HCT116 (cell line): ENCODE measurements around the gene CDK11A. TPM values are rescaled to one million over a fixed set of nuclear protein-coding genes. Genes with fewer than 3 reads are reported as not detected.
A peak's percentile ranks its signal among the peaks of the same experiment; 100 is the strongest.
"Not testable (repeated sequence)": the region's sequence is repeated elsewhere in the genome, so short reads cannot be mapped to it uniquely, and the experiment has no call there.

Experiments used
- ATAC-seq: fragments of 200-7000 bp; cut with Tn5 transposase; 2 replicates; pipeline ENCODE4 v1.9.1; 2020; ENCODE audit warnings: mild to moderate bottlenecking, moderate library complexity
- Bru-seq: library from RNA; stranded (reverse); fragments of 400-500 nt; gene quantifications from one replicate; lab custom pipeline; 2021; lab: Mats Ljungman, UMichigan
- BruChase-seq, 2 experiments: library from RNA; stranded (reverse); fragments of 400-500 nt; gene quantifications; one replicate each; lab custom pipeline; 2021; lab: Mats Ljungman, UMichigan
- BruUV-seq: library from RNA; stranded (reverse); fragments of 400-500 nt; replicated peaks from 2 replicates; lab custom pipeline; 2021; lab: Mats Ljungman, UMichigan
- CTCF ChIA-PET: fragments of 300-600 bp; sonication (Branson Sonifier 250); formaldehyde crosslinking; loops from one replicate; lab custom pipeline; 2021; ENCODE audit warnings: antibody characterized with exemption; lab: Charles Lee
- POLR2A ChIA-PET: fragments of 300-600, 350-600 bp; sonication (Branson Sonifier 250); formaldehyde crosslinking; loops from one replicate; lab custom pipeline; 2021; ENCODE audit warnings: antibody characterized with exemption; lab: Charles Lee
- RAD21 ChIA-PET, 2 experiments: fragments of 300-600 bp; sonication (Branson Sonifier 250); formaldehyde crosslinking; loops; one replicate each; lab custom pipeline; 2023; ENCODE audit warnings: low total read pairs in 2 of 2; ENCODE audit not compliant: uncharacterized antibody in 2 of 2, unreplicated experiment in 2 of 2, low non-redundant PET in 1 of 2; lab: Charles Lee
- DNase-seq: peaks from one replicate; pipeline ENCODE4 v3.0.0-alpha.2; 2010; ENCODE audit warnings: low read depth, low spot score
- H2AFZ ChIP-seq: fragments of 200-600 bp; shearing (Covaris generic), sonication (generic); 2 replicates; pipeline ENCODE4 v1.6.1; 2017; ENCODE audit warnings: low read depth, mixed run types, mixed read lengths, antibody characterized with exemption, low read length; ENCODE audit not compliant: poor library complexity, severe bottlenecking
- H3K27ac ChIP-seq: 2 replicates; pipeline ENCODE4 v1.5.1; 2012; ENCODE audit warnings: low read depth, low read length
- H3K27me3 ChIP-seq: fragments of 200-600 bp; sonication (generic); 2 replicates; pipeline ENCODE4 v1.6.1; 2016; ENCODE audit warnings: mixed run types, low read length, mixed read lengths; ENCODE audit not compliant: insufficient read depth
- H3K36me3 ChIP-seq, 2 experiments: fragments of 200-500 bp in 1 of 2; fragments of 200-600 bp in 1 of 2; sonication (Bioruptor generic) in 1 of 2; sonication (generic) in 1 of 2; 2 replicates each; pipeline versions ENCODE4 v1.5.1 to v1.6.1; 2014 to 2016; ENCODE audit warnings: low read length in 2 of 2, inconsistent platforms in 1 of 2, mixed read lengths in 1 of 2, mixed run types in 1 of 2; ENCODE audit not compliant: insufficient read depth in 2 of 2, control insufficient read depth in 1 of 2
- H3K4me1 ChIP-seq, 2 experiments: fragments of 200-600 bp in 1 of 2; sonication (generic) in 1 of 2; 2 replicates each; pipeline versions ENCODE4 v1.5.1 to v1.6.1; 2012 to 2017; ENCODE audit warnings: low read length in 2 of 2, inconsistent platforms in 1 of 2, mild to moderate bottlenecking in 1 of 2, mixed read lengths in 1 of 2, mixed run types in 1 of 2, moderate library complexity in 1 of 2; ENCODE audit not compliant: insufficient read depth in 2 of 2, control insufficient read depth in 1 of 2
- H3K4me2 ChIP-seq: fragments of 200-600 bp; sonication (generic); 2 replicates; pipeline ENCODE4 v1.6.1; 2017; ENCODE audit warnings: mixed run types, low read length, mixed read lengths
- H3K4me3 ChIP-seq, 2 experiments: fragments of 200-600 bp in 1 of 2; sonication (generic) in 1 of 2; replicated peaks in 1 of 2; 2 replicates each; pipeline ENCODE4 v1.5.1; 2011 to 2016; ENCODE audit warnings: low read length in 2 of 2, control low read depth in 1 of 2, low read depth in 1 of 2, mild to moderate bottlenecking in 1 of 2, mixed read lengths in 1 of 2, mixed run types in 1 of 2
- H3K79me2 ChIP-seq: fragments of 200-600 bp; sonication (generic); 2 replicates; pipeline ENCODE4 v1.6.1; 2017; ENCODE audit warnings: mild to moderate bottlenecking, mixed run types, low read length, moderate library complexity, mixed read lengths; ENCODE audit not compliant: insufficient read depth
- H3K9ac ChIP-seq: fragments of 200-600 bp; sonication (generic); 2 replicates; pipeline ENCODE4 v1.6.1; 2016; ENCODE audit warnings: low read length, mixed read lengths
- H3K9me2 ChIP-seq: fragments of 200-600 bp; sonication (generic), shearing (Covaris generic); 2 replicates; pipeline ENCODE4 v1.6.1; 2017; ENCODE audit warnings: mixed run types, mild to moderate bottlenecking, moderate library complexity; ENCODE audit not compliant: insufficient read depth
- H3K9me3 ChIP-seq, 2 experiments: fragments of 200-500 bp in 1 of 2; fragments of 200-600 bp in 1 of 2; sonication (Bioruptor generic) in 1 of 2; sonication (generic) in 1 of 2; 2 replicates each; pipeline ENCODE4 v1.6.1; 2014 to 2017; ENCODE audit warnings: low read length in 2 of 2, mixed read lengths in 2 of 2, inconsistent platforms in 1 of 2, low read depth in 1 of 2, mild to moderate bottlenecking in 1 of 2, mixed run types in 1 of 2, moderate library complexity in 1 of 2; ENCODE audit not compliant: control insufficient read depth in 1 of 2, insufficient read depth in 1 of 2
- H4K20me1 ChIP-seq: fragments of 200-600 bp; sonication (generic), shearing (Covaris generic); 2 replicates; pipeline ENCODE4 v1.6.1; 2017; ENCODE audit warnings: mixed run types, mild to moderate bottlenecking, moderate library complexity; ENCODE audit not compliant: insufficient read depth
- CBX3 ChIP-seq: IDR thresholded peaks from 2 replicates; pipeline ENCODE4 v1.6.1; 2012; ENCODE audit warnings: low read depth
- ELF1 ChIP-seq: IDR thresholded peaks from 2 replicates; pipeline ENCODE4 v1.6.1; 2012; ENCODE audit warnings: low read depth, borderline replicate concordance
- POLR2AphosphoS5 ChIP-seq: IDR thresholded peaks from 2 replicates; pipeline ENCODE4 v1.6.1; 2011; ENCODE audit warnings: mild to moderate bottlenecking, low read depth, low read length, moderate library complexity
- SIN3A ChIP-seq: IDR thresholded peaks from 2 replicates; pipeline ENCODE4 v1.6.1; 2012; ENCODE audit warnings: low read depth
- SP1 ChIP-seq: IDR thresholded peaks from 2 replicates; pipeline ENCODE4 v1.6.1; 2012; ENCODE audit warnings: low read depth
- SRF ChIP-seq: IDR thresholded peaks from 2 replicates; pipeline ENCODE4 v1.6.1; 2012; ENCODE audit warnings: low read depth
- TCF7L2 ChIP-seq: IDR thresholded peaks from 2 replicates; pipeline ENCODE4 v1.7.0; 2011; ENCODE audit warnings: borderline replicate concordance, inconsistent platforms; ENCODE audit not compliant: insufficient read depth, insufficient read length; ENCODE audit errors: extremely low read depth
- ZFX ChIP-seq: fragments of 450-650 bp; IDR thresholded peaks from 2 replicates; pipeline ENCODE4 v1.6.1; 2017
- intact Hi-C: fragments of 100-400 bp; cut with micrococcal nuclease; formaldehyde crosslinking; loops from 2 replicates; pipeline ENCODE4 v1.10.0; 2022
- long read RNA-seq: library from polyadenylated mRNA; unstranded; transcript quantifications from one replicate; pipeline ENCODE4 v2.0.0, GENCODE V29; 2021; ENCODE audit not compliant: unreplicated experiment
- polyA plus RNA-seq: library from polyadenylated mRNA; unstranded; fragments of >200 nt; gene quantifications from 2 replicates; pipeline ENCODE4 v1.2.1, GENCODE V29; 2012; ENCODE audit warnings: missing spikeins
- total RNA-seq: library from RNA; stranded (reverse); gene quantifications from one replicate; pipeline ENCODE4 v1.2.1, GENCODE V29; 2021; ENCODE audit not compliant: unreplicated experiment
- TF ChIP-seq, protein P1 (sequence below), 3 experiments: fragments of 200-600 bp in 1 of 3; sonication (generic) in 1 of 3; IDR thresholded peaks in 2 of 3; conservative IDR thresholded peaks in 1 of 3; 2 replicates each; pipeline ENCODE4 v1.5.1; 2012 to 2017; ENCODE audit warnings: low read depth in 2 of 3, low read length in 2 of 3, antibody characterized with exemption in 1 of 3, borderline replicate concordance in 1 of 3, control low read depth in 1 of 3, mild to moderate bottlenecking in 1 of 3, mixed read lengths in 1 of 3, mixed run types in 1 of 3, moderate library complexity in 1 of 3; ENCODE audit not compliant: insufficient read depth in 1 of 3
- TF ChIP-seq, protein P2 (sequence below): IDR thresholded peaks from 2 replicates; pipeline ENCODE4 v1.6.1; 2012
- TF ChIP-seq, protein P3 (sequence below): IDR thresholded peaks from 2 replicates; pipeline ENCODE4 v1.6.1; 2011; ENCODE audit warnings: mild to moderate bottlenecking, low read length, moderate library complexity; ENCODE audit not compliant: insufficient replicate concordance; ENCODE audit errors: extremely low read depth

The CDK11A gene
- total RNA-seq (61.0 TPM), Bru-seq, nascent RNA (percentile 85 among the genes with signal in this experiment), BruChase-seq, experiment 1, labeled RNA remaining after a 6-hour chase (percentile 96 among the genes with signal in this experiment), BruChase-seq, experiment 2, labeled RNA remaining after a 2-hour chase (percentile 93 among the genes with signal in this experiment)
- 34.7 and 38.4 TPM in 2 replicates for polyA plus RNA-seq
- long read RNA-seq, partial matches to known transcripts, result 22 of 29 reads
- long read RNA-seq, other reads (novel, unspliced or antisense), result 4 of 29 reads

DNA sequence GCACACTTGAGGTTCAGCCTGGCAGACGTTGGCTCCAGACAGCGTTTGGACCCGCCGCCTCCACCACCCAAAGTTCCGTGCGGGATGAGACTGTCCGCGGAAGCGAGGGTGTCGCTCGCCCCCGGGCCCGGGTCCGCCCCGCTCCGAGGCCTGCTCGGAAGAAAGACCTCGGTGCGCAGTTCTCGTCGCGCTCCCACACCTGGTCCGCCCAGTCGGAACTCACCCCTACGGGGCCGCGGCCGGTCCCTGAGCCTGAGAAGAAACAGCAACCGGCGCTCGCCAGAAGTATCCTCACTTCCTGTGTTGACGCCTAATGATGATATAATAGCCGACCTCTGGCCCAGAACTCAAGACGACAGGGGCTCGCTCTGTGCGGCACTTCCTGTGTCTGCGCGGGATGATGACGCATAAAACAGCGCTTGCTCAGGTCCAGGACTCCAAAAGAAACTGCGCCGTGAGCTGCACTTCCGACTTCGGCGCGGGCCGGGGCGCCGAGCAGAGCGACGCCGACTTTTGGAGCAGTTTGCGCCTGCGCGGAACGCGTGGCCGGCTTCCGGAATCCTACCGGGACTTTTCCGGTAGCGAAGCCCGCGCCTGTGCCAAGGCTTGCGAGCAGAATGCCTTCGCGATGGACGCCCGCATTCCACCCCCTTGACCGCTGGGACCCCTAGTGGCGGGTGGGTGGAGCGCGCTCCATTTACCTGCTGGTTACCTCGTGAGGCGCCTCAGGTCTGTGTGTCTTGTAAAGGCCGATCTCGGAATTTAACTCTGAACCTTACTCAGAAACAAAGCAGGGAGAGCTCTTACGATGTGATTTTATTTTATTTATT, at the start of gene CDK11A:
Gene CDK11A, minus strand, starts transcription at position 323 of the 830 bp plus-strand sequence. CDS start 1,539 bp downstream, outside the sequence.
- intact Hi-C loops, result loop anchor here (5.0 kb wide), 1 partner anchor 67 kb away; the partner anchor contains the start of gene CDK11B
- BruUV-seq, CTCF ChIA-PET, H3K36me3 ChIP-seq, H3K27me3 ChIP-seq, H3K9me3 ChIP-seq, H2AFZ ChIP-seq, RAD21 ChIA-PET, H4K20me1 ChIP-seq, H3K4me1 ChIP-seq, H3K9me2 ChIP-seq: not testable (repeated sequence)
- Histone ChIP-seq H3K9ac (peak within 1 kb of the TSS; percentile 67), H3K4me2 (peak within 1 kb of the TSS; percentile 53), H3K27ac (peak within 1 kb of the TSS; percentile 85), H3K4me3 (peak within 1 kb of the TSS; percentile 63 to 67), H3K79me2 (peaks cover 10% of the 10 kb centered on the region)
- POLR2A ChIA-PET, result interaction anchor here (0.6 kb wide), 1 partner anchor 67 kb away, joined by 3 read pairs; no protein-coding TSS in a partner anchor
- TF ChIP-seq ELF1 (peak; percentile 94), TCF7L2 (peak; percentile 38), SIN3A (peak; percentile 69), CBX3 (peak; percentile 70; the same call in 1 of the 2 replicates), POLR2AphosphoS5 (peak; percentile 79), SRF (peak; percentile 96), SP1 (peak; percentile 77), ZFX (peak; percentile 39; the same call in 1 of the 2 replicates)
- TF ChIP-seq, protein P1, sequence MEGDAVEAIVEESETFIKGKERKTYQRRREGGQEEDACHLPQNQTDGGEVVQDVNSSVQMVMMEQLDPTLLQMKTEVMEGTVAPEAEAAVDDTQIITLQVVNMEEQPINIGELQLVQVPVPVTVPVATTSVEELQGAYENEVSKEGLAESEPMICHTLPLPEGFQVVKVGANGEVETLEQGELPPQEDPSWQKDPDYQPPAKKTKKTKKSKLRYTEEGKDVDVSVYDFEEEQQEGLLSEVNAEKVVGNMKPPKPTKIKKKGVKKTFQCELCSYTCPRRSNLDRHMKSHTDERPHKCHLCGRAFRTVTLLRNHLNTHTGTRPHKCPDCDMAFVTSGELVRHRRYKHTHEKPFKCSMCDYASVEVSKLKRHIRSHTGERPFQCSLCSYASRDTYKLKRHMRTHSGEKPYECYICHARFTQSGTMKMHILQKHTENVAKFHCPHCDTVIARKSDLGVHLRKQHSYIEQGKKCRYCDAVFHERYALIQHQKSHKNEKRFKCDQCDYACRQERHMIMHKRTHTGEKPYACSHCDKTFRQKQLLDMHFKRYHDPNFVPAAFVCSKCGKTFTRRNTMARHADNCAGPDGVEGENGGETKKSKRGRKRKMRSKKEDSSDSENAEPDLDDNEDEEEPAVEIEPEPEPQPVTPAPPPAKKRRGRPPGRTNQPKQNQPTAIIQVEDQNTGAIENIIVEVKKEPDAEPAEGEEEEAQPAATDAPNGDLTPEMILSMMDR (IDR thresholded peaks at IDR 0.05 in 2 of 3, conservative IDR thresholded peaks at IDR 0.05 in 1 of 3; ENCODE audit: borderline replicate concordance in 1 of 3, insufficient read depth in 1 of 3, low read depth in 2 of 3, low read length in 2 of 3), result peak in 2 of 3 experiments; percentile 14 to 35; a peak in 2 of 6 replicates
- TF ChIP-seq, protein P2, sequence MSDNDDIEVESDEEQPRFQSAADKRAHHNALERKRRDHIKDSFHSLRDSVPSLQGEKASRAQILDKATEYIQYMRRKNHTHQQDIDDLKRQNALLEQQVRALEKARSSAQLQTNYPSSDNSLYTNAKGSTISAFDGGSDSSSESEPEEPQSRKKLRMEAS, result peak; percentile 73
- TF ChIP-seq, protein P3, sequence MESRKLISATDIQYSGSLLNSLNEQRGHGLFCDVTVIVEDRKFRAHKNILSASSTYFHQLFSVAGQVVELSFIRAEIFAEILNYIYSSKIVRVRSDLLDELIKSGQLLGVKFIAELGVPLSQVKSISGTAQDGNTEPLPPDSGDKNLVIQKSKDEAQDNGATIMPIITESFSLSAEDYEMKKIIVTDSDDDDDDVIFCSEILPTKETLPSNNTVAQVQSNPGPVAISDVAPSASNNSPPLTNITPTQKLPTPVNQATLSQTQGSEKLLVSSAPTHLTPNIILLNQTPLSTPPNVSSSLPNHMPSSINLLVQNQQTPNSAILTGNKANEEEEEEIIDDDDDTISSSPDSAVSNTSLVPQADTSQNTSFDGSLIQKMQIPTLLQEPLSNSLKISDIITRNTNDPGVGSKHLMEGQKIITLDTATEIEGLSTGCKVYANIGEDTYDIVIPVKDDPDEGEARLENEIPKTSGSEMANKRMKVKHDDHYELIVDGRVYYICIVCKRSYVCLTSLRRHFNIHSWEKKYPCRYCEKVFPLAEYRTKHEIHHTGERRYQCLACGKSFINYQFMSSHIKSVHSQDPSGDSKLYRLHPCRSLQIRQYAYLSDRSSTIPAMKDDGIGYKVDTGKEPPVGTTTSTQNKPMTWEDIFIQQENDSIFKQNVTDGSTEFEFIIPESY, result peak; percentile 19
- DNase-seq, result peak; percentile 99
- ATAC-seq, result peak; percentile 94
